ENCODE results near the gene RAPGEF1.
"Not testable (repeated sequence)": the region's sequence is repeated elsewhere in the genome, so short reads cannot be mapped to it uniquely, and the experiment has no call there.

Gene RAPGEF1

GRCh38 chr9:131666774-131667173 is 73.1 kb downstream of the RAPGEF1 start:
- ChIA-PET CTCF (interaction anchor here (1.0 to 2.2 kb wide), 3 partner anchors 10 to 75 kb away, joined by 3 to 8 read pairs (median 4); no protein-coding TSS in a partner anchor), POLR2A (interaction anchor here (0.9 to 1.6 kb wide), 3 partner anchors 9 to 40 kb away, joined by 3 to 9 read pairs (median 4); no protein-coding TSS in a partner anchor)
- H3K4me3 ChIP-seq (ENCODE audit: low read depth, low read length) = no peak overlapping the region
- no peak for TF ChIP-seq CTCF (IDR thresholded peaks at IDR 0.05; ENCODE audit: insufficient read depth, low read length, missing control alignments)
- no peak for DNase-seq (ENCODE audit: low read depth, low spot score)

GRCh38 chr9:131666029-131666428 is 73.8 kb downstream of the RAPGEF1 start:
- H3K4me3 ChIP-seq (ENCODE audit: low read depth, low read length) = no peak overlapping the region
- no peak for TF ChIP-seq CTCF (IDR thresholded peaks at IDR 0.05; ENCODE audit: insufficient read depth, low read length, missing control alignments)
- POLR2A ChIA-PET = interaction anchor here (1.2 to 1.6 kb wide), 2 partner anchors 8 to 12 kb away, joined by 3 to 9 read pairs; no protein-coding TSS in a partner anchor
- DNase-seq (ENCODE audit: low read depth, low spot score) = no peak
- CTCF ChIA-PET = interaction anchor here (1.0 to 2.2 kb wide), 4 partner anchors 10 to 75 kb away, joined by 3 to 8 read pairs (median 4); no protein-coding TSS in a partner anchor

GRCh38 chr9:131663288-131663687 is 76.6 kb downstream of the RAPGEF1 start:
- CTCF ChIA-PET = interaction anchor here (0.9 kb wide), 1 partner anchor 11 kb away, joined by 3 read pairs; no protein-coding TSS in a partner anchor
- DNase-seq (ENCODE audit: low read depth, low spot score) = no peak
- no peak overlapping the region for H3K4me3 ChIP-seq (ENCODE audit: low read depth, low read length)
- POLR2A ChIA-PET = no interaction called here
- TF ChIP-seq CTCF (IDR thresholded peaks at IDR 0.05; ENCODE audit: insufficient read depth, low read length, missing control alignments) = no peak

GRCh38 chr9:131662289-131662621 is 77.6 kb downstream of the RAPGEF1 start:
- CTCF ChIA-PET; H3K4me3 ChIP-seq (ENCODE audit: low read depth, low read length); POLR2A ChIA-PET; DNase-seq (ENCODE audit: low read depth, low spot score): not testable (repeated sequence)

- TF ChIP-seq CTCF (IDR thresholded peaks at IDR 0.05; ENCODE audit: insufficient read depth, low read length, missing control alignments) = no peak
- DNase-seq (ENCODE audit: low read depth, low spot score) = no peak
- ChIA-PET POLR2A (no interaction called here), CTCF (no interaction called here)
- H3K4me3 ChIP-seq (ENCODE audit: low read depth, low read length) = no peak overlapping the region
Measured at GRCh38 chr9:131661568-131662288, 78.1 kb downstream of the RAPGEF1 start.

GRCh38 chr9:131660466-131661405 is 79.1 kb downstream of the RAPGEF1 start:
- H3K4me3 ChIP-seq (ENCODE audit: low read depth, low read length) = no peak overlapping the region
- CTCF ChIA-PET = interaction anchor here (0.9 to 2.1 kb wide), 2 partner anchors 8 to 17 kb away, joined by 3 to 6 read pairs; no protein-coding TSS in a partner anchor
- POLR2A ChIA-PET = no interaction called here
- no peak for DNase-seq (ENCODE audit: low read depth, low spot score)
- TF ChIP-seq CTCF (IDR thresholded peaks at IDR 0.05; ENCODE audit: insufficient read depth, low read length, missing control alignments) = no peak
